ENCODE data around the gene POU2F1. TPM values are rescaled to one million over a fixed set of nuclear protein-coding genes. Genes with fewer than 3 reads are reported as not detected.

Gene POU2F1
- total and polyA plus RNA-seq, 7 donors: 2.3 to 35.5 (median 15.0) TPM

GRCh38 chr1:167207940-167208623 lies 12.6 kb upstream of the POU2F1 start:
- Histone ChIP-seq H3K9me3 (peaks cover 0 to 3% (median 1%) of the 10 kb centered on the region in 4 donors), H3K4me1 (no peaks in the 10 kb centered on the region), H3K4me3 (no peak overlapping the region), H3K27ac (no peak overlapping the region), H3K36me3 (no peaks in the 10 kb centered on the region), H3K27me3 (no peaks in the 10 kb centered on the region)
- intact Hi-C loops (cut with DNase I): no loop called here
- no peak for TF ChIP-seq EP300 (IDR thresholded peaks at IDR 0.05)
- TF ChIP-seq CTCF (IDR thresholded peaks at IDR 0.05): no peak
- no peak for TF ChIP-seq POLR2A (IDR thresholded peaks at IDR 0.05)
- no peak for TF ChIP-seq POLR2AphosphoS5 (IDR thresholded peaks at IDR 0.05)
- no peak for DNase-seq
- WGBS, 2 donors: 68 to 69% methylated on average over 6 of the region's 6 CpGs

GRCh38 chr1:167208624-167208976 lies 12.1 kb upstream of the POU2F1 start:
- Histone ChIP-seq H3K27me3 (no peaks in the 10 kb centered on the region), H3K4me1 (no peaks in the 10 kb centered on the region), H3K36me3 (no peaks in the 10 kb centered on the region), H3K9me3 (peaks cover 0 to 3% (median 1%) of the 10 kb centered on the region in 4 donors), H3K4me3 (no peak overlapping the region), H3K27ac (no peak overlapping the region)
- no peak for TF ChIP-seq POLR2AphosphoS5 (IDR thresholded peaks at IDR 0.05)
- no peak for TF ChIP-seq POLR2A (IDR thresholded peaks at IDR 0.05)
- 77 to 86% methylated on average over 1 of the region's 1 CpG for WGBS, 2 donors
- no peak for DNase-seq
- intact Hi-C loops (cut with DNase I): no loop called here

GRCh38 chr1:167209044-167209443 lies 11.6 kb upstream of the POU2F1 start:
- DNase-seq: no peak
- H3K4me3 ChIP-seq: no peak overlapping the region
- no peak overlapping the region for H3K27ac ChIP-seq
- TF ChIP-seq POLR2AphosphoS5 (IDR thresholded peaks at IDR 0.05) (no peak), CTCF (IDR thresholded peaks at IDR 0.05) (no peak), POLR2A (IDR thresholded peaks at IDR 0.05) (no peak), EP300 (IDR thresholded peaks at IDR 0.05) (no peak)
- intact Hi-C loops (cut with DNase I): no loop called here
- no peaks in the 10 kb centered on the region for H3K27me3 ChIP-seq
- whole genome bisulfite sequencing, 2 donors: 61 to 83% methylated on average over 1 of the region's 1 CpG
- H3K36me3 ChIP-seq: no peaks in the 10 kb centered on the region
- H3K4me1 ChIP-seq: no peaks in the 10 kb centered on the region
- peaks cover 0 to 3% (median 1%) of the 10 kb centered on the region in 4 donors for H3K9me3 ChIP-seq

GRCh38 chr1:167210966-167211674 lies 9.6 kb upstream of the POU2F1 start:
- H3K27ac ChIP-seq: no peak overlapping the region
- no peak for TF ChIP-seq EP300 (IDR thresholded peaks at IDR 0.05)
- no peak for TF ChIP-seq CTCF (IDR thresholded peaks at IDR 0.05)
- TF ChIP-seq POLR2AphosphoS5 (IDR thresholded peaks at IDR 0.05): no peak
- TF ChIP-seq POLR2A (IDR thresholded peaks at IDR 0.05): no peak
- H3K36me3 ChIP-seq: no peaks in the 10 kb centered on the region
- intact Hi-C loops (cut with DNase I): no loop called here
- H3K4me1 ChIP-seq: no peaks in the 10 kb centered on the region
- 43 to 74% methylated on average over 15 of the region's 15 CpGs for WGBS, 2 donors
- no peaks in the 10 kb centered on the region for H3K27me3 ChIP-seq
- peaks cover 0 to 3% (median 0%) of the 10 kb centered on the region in 4 donors for H3K9me3 ChIP-seq
- DNase-seq: no peak
- H3K4me3 ChIP-seq: no peak overlapping the region

GRCh38 chr1:167212025-167212424 lies 8.7 kb upstream of the POU2F1 start:
- intact Hi-C loops (cut with DNase I): no loop called here
- H3K9me3 ChIP-seq: peaks cover 0 to 3% (median 0%) of the 10 kb centered on the region in 4 donors

More at GRCh38 chr1:167212025-167212424, 8.7 kb upstream of the POU2F1 start:
- Histone ChIP-seq H3K27me3 (no peaks in the 10 kb centered on the region), H3K4me3 (no peak overlapping the region), H3K27ac (no peak overlapping the region), H3K36me3 (no peaks in the 10 kb centered on the region), H3K4me1 (no peaks in the 10 kb centered on the region)
- TF ChIP-seq POLR2AphosphoS5 (IDR thresholded peaks at IDR 0.05) (no peak), CTCF (IDR thresholded peaks at IDR 0.05) (no peak)
- DNase-seq: no peak

All from sigmoid colon (tissue), 7 donors.